IPS-NIHi11 (cell line): ENCODE data around the gene DYNC2I2.
"Not testable (repeated sequence)": the region's sequence is repeated elsewhere in the genome, so short reads cannot be mapped to it uniquely, and the experiment has no call there.

ENCODE experiments used
- DNase-seq: peaks from one replicate; pipeline ENCODE4 v3.0.0; 2012; ENCODE audit warnings: mixed read lengths, low spot score

DYNC2I2 gene

GRCh38 chr9:128685636-128686489, 29.2 kb upstream of the DYNC2I2 start:
- DNase-seq, result no peak

- peak; percentile 77 for DNase-seq
Measured at GRCh38 chr9:128684325-128685199, 27.9 kb upstream of the DYNC2I2 start.

- DNase-seq, result no peak
Measured at GRCh38 chr9:128684065-128684324, 27.3 kb upstream of the DYNC2I2 start.

GRCh38 chr9:128683340-128684064, 26.9 kb upstream of the DYNC2I2 start:
- peak; percentile 88 for DNase-seq

GRCh38 chr9:128677794-128678193, 21.1 kb upstream of the DYNC2I2 start:
- no peak for DNase-seq

GRCh38 chr9:128675382-128675781, 18.7 kb upstream of the DYNC2I2 start:
- no peak for DNase-seq

- no peak for DNase-seq
Measured at GRCh38 chr9:128669786-128670185, 13.1 kb upstream of the DYNC2I2 start.

GRCh38 chr9:128666481-128666941, 9.9 kb upstream of the DYNC2I2 start:
- DNase-seq, result not testable (repeated sequence)

GRCh38 chr9:128657796-128658195, 1.1 kb upstream of the DYNC2I2 start:
- DNase-seq, result no peak

GRCh38 chr9:128657344-128657704, 677 bp upstream of the DYNC2I2 start:
- no peak for DNase-seq

GRCh38 chr9:128654481-128654880, 2.2 kb downstream of the DYNC2I2 start:
- no peak for DNase-seq

GRCh38 chr9:128653908-128654307, 2.7 kb downstream of the DYNC2I2 start:
- no peak for DNase-seq

- no peak for DNase-seq
Measured at GRCh38 chr9:128651798-128652197, 4.8 kb downstream of the DYNC2I2 start.

GRCh38 chr9:128648206-128648605, 8.4 kb downstream of the DYNC2I2 start:
- not testable (repeated sequence) for DNase-seq

- no peak for DNase-seq
Measured at GRCh38 chr9:128643519-128644300, 12.9 kb downstream of the DYNC2I2 start.

- DNase-seq, result no peak
Measured at GRCh38 chr9:128642675-128643245, 13.9 kb downstream of the DYNC2I2 start.

GRCh38 chr9:128640603-128641002, 16.0 kb downstream of the DYNC2I2 start:
- DNase-seq, result no peak

- DNase-seq, result no peak
Measured at GRCh38 chr9:128638580-128638979, 18.1 kb downstream of the DYNC2I2 start.

GRCh38 chr9:128637656-128638055, 19.0 kb downstream of the DYNC2I2 start:
- no peak for DNase-seq

GRCh38 chr9:128636556-128637530, 19.8 kb downstream of the DYNC2I2 start:
- no peak for DNase-seq
